Measurements from ENCODE around the gene CCDC188. TPM values are rescaled to one million over a fixed set of nuclear protein-coding genes. Genes with fewer than 3 reads are reported as not detected.

Gene CCDC188
- total and polyA plus RNA-seq, 2 of the 13 experiments (the other 11 are each of a cell fraction or from before 2014, with no cell fraction given): not detected

DNA sequence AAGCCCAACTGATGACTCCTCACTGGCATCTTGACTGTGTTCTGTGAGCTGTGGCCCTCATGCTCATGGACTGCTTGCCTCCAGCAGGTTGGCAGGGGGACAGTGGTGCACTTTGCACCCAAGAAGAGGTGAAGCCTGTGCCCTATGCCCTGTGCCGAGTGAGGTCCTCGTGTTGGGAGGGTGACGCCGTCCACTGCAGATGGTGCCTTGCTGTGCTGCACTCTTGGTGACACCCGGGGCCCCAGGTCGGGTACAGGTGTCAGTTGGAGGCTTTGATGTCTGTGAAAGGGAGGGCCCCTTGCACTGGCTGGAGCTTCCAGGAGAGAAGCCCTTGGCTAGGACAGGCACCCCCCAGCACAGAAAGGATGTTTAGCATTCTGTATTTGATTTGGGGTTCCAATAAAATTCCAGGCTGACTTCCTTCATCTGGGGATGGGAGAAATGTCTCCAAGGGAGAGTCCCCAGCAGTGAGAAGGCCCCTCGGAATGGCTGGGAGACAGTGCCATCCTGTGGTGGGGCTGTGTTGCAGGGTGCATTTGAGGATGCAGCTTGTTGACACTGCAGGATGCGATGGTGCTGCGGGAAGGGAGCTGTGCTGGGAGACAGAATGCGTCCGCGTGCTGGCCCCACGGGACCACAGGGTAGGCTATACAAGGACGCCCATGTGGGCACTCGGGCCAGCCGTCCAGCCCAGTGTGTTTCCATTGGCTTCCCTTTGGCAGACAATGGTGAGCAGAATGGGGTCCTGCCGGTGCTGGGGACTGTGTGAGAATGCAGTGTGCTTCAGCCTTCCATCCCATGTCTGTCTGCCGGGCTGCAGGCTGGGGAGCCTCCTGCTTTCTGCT lies 21.7 kb downstream of the CCDC188 start (continued):
- TF ChIP-seq ZBTB49 (CRISPR knock-in tag; IDR thresholded peaks at IDR 0.05; ENCODE audit: borderline replicate concordance): no peak
- TF ChIP-seq CBX5 (CRISPR knock-in tag; IDR thresholded peaks at IDR 0.05; ENCODE audit: borderline replicate concordance): no peak
- no peak for TF ChIP-seq ZNF569 (CRISPR knock-in tag; IDR thresholded peaks at IDR 0.05; ENCODE audit: borderline replicate concordance)
- TF ChIP-seq KLF11 (CRISPR knock-in tag; IDR thresholded peaks at IDR 0.05): no peak
- no peak for TF ChIP-seq REXO4 (CRISPR knock-in tag; IDR thresholded peaks at IDR 0.05; ENCODE audit: borderline replicate concordance)
- no peak for TF ChIP-seq SOX6 (IDR thresholded peaks at IDR 0.05)
- peak; percentile 51; the same call in 1 of the 2 replicates for TF ChIP-seq SOX6 (CRISPR knock-in tag; IDR thresholded peaks at IDR 0.05)
- TF ChIP-seq ZNF432 (CRISPR knock-in tag; IDR thresholded peaks at IDR 0.05; ENCODE audit: borderline replicate concordance): no peak
- no peak for TF ChIP-seq ZSCAN9 (CRISPR knock-in tag; IDR thresholded peaks at IDR 0.05; ENCODE audit: borderline replicate concordance)
- TF ChIP-seq PAX8 (CRISPR knock-in tag; IDR thresholded peaks at IDR 0.05; ENCODE audit: borderline replicate concordance): no peak
- TF ChIP-seq ZNF552 (CRISPR knock-in tag; IDR thresholded peaks at IDR 0.05; ENCODE audit: borderline replicate concordance): no peak
- TF ChIP-seq HNRNPUL1 (IDR thresholded peaks at IDR 0.05; ENCODE audit: low read depth, low read length): no peak
- TF ChIP-seq SRSF1 (optimal IDR thresholded peaks at IDR 0.05; ENCODE audit: low read depth, low read length): no peak
- TF ChIP-seq HNRNPH1 (optimal IDR thresholded peaks at IDR 0.05; ENCODE audit: low read depth, low read length): no peak
- no peak for TF ChIP-seq RBFOX2 (IDR thresholded peaks at IDR 0.05; ENCODE audit: low read depth, low read length)
- TF ChIP-seq GLI4 (CRISPR knock-in tag; IDR thresholded peaks at IDR 0.05; ENCODE audit: borderline replicate concordance): no peak
- no peak for TF ChIP-seq SKI (IDR thresholded peaks at IDR 0.05; ENCODE audit: partially characterized antibody)
- no peak for TF ChIP-seq ZBTB4 (CRISPR knock-in tag; IDR thresholded peaks at IDR 0.05; ENCODE audit: borderline replicate concordance)
- TF ChIP-seq, protein P1, sequence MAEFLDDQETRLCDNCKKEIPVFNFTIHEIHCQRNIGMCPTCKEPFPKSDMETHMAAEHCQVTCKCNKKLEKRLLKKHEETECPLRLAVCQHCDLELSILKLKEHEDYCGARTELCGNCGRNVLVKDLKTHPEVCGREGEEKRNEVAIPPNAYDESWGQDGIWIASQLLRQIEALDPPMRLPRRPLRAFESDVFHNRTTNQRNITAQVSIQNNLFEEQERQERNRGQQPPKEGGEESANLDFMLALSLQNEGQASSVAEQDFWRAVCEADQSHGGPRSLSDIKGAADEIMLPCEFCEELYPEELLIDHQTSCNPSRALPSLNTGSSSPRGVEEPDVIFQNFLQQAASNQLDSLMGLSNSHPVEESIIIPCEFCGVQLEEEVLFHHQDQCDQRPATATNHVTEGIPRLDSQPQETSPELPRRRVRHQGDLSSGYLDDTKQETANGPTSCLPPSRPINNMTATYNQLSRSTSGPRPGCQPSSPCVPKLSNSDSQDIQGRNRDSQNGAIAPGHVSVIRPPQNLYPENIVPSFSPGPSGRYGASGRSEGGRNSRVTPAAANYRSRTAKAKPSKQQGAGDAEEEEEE (CRISPR knock-in tag; IDR thresholded peaks at IDR 0.05; ENCODE audit: borderline replicate concordance): no peak
- no peak for TF ChIP-seq ZFYVE20 (CRISPR knock-in tag; IDR thresholded peaks at IDR 0.05; ENCODE audit: borderline replicate concordance, low read depth)
- no peak for TF ChIP-seq TFDP1 (CRISPR knock-in tag; IDR thresholded peaks at IDR 0.05; ENCODE audit: borderline replicate concordance)
